UCSD-AML1 (cell line): ENCODE data around the gene PLEKHG4.

ENCODE experiments used
- DNase-seq: peaks from one replicate; lab custom pipeline; 2025; ENCODE audit not compliant: unreplicated experiment; lab: John Stamatoyannopoulos, UW

Gene PLEKHG4

GRCh38 chr16:67244387-67245185 lies 34.7 kb upstream of the PLEKHG4 start:
- peak; percentile 81 for DNase-seq

DNA sequence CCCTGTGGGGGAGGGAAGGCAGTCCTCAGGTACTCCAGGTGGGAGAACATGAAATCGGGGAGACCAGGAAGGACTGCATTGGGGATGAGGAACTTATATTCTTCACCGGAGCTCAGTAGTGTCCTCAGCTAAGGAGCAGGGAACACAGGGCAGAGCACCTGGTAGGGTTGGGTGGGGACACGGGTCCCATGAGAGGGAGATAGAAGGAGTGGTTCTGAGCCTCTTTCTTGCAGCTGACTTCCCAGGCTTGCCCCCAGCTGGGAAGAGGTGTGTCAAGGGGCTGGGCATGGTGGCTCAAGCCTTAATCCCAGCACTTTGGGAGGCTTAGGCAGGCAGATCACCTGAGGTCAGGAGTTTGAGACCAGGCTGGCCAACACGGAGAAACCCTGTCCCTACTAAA lies 34.1 kb upstream of the PLEKHG4 start:
- no peak for DNase-seq

DNA sequence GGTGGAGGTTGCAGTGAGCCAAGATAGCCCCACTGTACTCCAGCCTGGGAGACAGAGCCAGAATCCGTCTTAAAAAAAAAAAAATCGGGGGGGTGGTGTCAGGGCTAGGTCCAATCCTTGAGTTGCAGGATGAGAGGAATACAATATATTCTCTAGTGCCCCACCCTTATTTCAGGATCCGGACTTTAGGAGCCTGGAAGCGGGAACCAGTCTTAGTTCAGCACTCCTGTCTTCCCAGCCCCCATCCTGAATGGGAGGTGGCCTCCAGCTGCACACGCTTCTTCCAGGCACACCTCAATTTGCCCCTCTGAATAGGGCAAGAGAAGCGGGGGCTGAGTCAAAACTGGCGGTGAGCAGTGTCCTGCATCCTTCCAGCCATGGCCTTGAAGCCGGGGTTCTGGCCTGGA lies 33.7 kb upstream of the PLEKHG4 start:
- DNase-seq = no peak

DNA sequence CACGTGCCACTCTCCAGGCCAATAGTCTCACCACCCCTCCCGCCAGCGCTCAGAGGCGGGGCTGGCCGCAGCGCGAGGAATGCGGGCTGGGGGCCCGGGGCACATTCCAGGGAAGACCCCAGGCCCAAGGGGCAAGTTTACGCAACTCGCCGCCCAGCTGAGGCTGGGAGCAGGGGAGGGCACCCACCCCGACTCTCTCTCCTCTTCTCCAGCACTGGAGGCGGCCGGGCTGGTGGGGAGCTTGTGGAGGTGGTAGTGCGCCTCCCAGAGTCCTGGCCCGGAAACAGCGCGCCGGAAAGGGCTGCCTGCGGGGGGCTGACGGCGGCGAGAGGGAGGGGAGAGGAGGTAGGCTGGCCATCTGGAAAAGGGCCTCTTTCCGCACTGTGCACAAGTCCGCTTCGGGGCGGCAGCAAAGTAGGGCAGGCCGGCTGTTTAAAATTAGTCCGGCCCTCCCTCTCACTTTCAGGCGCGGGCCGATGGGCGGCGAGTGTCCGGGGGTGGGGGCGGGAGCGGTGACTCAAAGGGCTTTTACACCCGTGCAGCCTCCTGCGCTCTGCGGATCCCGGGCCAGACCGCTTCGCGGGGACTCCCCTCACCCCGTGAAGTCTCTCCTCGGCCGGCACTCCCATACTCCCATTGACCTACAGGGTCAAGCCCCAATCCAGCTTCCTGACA lies 33.1 kb upstream of the PLEKHG4 start:
- DNase-seq = peak; percentile 87

DNA sequence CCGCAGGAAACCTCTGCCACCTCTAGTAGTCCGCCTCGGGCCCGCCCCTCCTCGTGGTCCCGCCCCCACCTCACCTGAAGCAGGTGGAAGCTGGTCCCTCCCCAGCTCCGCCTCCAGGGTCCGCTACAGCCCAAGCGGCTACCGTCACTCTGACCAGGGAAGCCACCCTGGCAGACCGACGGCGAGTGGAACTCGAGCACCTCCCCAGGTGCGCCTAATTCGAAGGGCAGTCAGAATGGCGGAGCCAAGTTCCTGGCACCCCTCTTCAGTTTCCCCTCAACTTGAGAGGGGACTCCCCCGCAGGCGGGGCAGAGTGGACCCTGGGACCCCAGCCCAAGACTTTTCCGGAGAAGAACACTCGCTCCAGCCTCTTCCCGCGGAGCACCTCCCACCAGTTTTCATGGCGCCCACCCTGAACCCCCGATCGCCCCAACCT lies 32.6 kb upstream of the PLEKHG4 start:
- DNase-seq = no peak

- peak; percentile 98 for DNase-seq
Measured at GRCh38 chr16:67247192-67248072, 31.9 kb upstream of the PLEKHG4 start, which contains the start of gene FHOD1. Gene FHOD1, minus strand, starts transcription at chr16:67247481. Its CDS starts 71 bp downstream, at chr16:67247410.

GRCh38 chr16:67248073-67248400 lies 31.3 kb upstream of the PLEKHG4 start:
- DNase-seq = no peak

DNA sequence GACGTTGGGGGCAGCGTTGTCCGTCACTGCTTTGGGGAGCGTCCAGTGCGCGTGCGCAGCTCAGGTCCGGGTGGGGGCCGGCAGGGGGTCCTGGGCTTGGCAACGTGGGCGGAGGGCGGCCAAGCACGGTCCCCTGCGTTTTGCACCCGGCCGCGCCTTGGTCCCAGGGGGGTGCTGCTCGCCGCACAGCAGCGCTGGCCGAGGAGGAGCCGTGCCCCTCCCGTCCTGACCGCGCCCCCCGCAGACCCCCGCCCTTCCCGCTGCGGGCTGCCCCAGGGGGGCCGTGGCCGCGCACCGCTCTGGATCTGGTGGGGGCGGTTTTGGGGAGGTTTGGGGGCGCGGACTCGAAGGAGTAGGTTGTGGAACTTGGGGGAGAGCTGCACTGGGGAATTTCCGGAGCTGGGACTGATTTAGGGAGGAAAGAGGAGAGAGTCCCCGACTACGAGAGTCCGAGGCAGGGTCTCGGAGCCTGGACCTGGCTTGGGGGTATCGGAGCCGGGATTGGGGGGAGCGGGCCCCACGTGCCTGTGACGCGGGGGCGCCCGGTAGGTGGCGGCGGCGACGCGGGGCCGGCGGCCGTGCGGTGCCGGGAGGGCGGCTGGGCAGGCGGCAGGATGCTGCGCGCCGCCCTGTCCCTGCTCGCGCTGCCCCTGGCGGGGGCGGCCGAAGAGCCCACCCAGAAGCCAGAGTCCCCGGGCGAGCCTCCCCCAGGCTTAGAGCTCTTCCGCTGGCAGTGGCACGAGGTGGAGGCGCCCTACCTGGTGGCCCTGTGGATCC lies 30.7 kb upstream of the PLEKHG4 start, which contains the start of gene SLC9A5:
TSS of gene SLC9A5 (plus strand) at position 579 of the 777 bp plus-strand sequence. CDS start at position 615, 36 bp downstream.
- no peak for DNase-seq

- no peak for DNase-seq
Measured at GRCh38 chr16:67249178-67250044, 29.9 kb upstream of the PLEKHG4 start.

GRCh38 chr16:67250045-67250327 lies 29.3 kb upstream of the PLEKHG4 start:
- DNase-seq = no peak

DNA sequence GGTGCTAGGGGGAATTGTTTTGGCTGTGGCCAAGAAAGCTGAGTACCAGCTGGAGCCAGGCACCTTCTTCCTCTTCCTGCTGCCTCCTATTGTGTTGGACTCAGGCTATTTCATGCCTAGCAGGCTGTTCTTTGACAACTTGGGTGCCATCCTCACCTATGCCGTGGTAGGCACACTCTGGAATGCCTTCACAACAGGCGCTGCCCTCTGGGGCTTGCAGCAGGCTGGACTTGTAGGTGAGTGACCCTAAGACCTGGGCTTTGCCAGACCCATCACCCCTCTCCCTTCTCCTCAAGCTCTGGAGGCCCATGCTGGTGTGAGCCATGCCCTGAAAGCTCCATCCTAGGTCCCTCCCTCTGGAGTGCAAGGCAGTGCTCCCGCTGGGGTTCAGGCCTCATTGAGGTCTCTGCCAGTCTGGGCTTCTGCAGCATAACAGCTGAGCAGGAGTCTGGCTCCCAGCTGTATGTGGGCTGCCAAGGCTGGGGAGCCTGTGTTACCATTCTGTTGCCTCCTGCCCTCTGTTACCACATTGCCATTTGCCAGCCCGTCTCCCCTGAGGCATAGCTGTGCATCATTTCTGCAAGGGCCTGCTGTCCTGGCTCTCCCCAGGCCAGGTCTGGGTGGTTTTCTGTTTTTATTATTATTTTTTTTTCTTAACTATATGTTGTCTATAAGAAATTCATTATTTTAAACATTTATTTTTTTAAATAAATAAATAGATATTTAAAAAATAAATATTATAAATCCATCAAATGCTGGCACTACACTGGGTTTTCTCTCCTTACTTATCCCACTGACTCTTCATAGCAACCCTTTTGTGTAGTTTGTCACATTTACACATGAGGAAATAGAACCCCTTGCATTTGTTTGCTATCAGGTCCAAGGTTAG lies 26.5 kb upstream of the PLEKHG4 start:
- DNase-seq = no peak

- no peak for DNase-seq
Measured at GRCh38 chr16:67254801-67255552, 24.4 kb upstream of the PLEKHG4 start.

- no peak for DNase-seq
Measured at GRCh38 chr16:67255553-67256221, 23.6 kb upstream of the PLEKHG4 start.

DNA sequence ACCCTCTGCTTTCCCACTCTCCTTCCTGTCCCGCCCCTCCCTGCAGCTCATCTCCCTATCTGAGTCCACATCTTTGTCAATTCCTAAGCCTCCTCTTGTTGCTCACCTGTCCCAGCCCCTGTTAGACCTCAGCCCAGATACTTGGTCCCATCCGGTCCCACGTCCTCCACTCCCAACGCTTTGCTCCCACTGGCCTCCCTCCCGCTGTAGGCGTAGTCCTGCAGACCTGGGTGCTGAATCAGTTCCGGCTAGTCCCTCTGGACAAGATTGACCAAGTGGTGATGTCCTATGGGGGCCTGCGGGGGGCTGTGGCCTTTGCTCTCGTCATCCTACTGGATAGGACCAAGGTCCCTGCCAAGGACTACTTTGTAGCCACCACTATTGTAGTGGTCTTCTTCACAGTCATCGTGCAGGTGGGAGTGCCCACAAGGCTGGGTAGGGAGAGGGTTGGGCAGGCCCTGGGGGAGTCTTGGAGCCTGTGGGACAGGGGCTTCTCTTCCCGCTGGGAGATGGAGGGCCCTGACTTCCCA lies 22.6 kb upstream of the PLEKHG4 start:
- DNase-seq = no peak

DNA sequence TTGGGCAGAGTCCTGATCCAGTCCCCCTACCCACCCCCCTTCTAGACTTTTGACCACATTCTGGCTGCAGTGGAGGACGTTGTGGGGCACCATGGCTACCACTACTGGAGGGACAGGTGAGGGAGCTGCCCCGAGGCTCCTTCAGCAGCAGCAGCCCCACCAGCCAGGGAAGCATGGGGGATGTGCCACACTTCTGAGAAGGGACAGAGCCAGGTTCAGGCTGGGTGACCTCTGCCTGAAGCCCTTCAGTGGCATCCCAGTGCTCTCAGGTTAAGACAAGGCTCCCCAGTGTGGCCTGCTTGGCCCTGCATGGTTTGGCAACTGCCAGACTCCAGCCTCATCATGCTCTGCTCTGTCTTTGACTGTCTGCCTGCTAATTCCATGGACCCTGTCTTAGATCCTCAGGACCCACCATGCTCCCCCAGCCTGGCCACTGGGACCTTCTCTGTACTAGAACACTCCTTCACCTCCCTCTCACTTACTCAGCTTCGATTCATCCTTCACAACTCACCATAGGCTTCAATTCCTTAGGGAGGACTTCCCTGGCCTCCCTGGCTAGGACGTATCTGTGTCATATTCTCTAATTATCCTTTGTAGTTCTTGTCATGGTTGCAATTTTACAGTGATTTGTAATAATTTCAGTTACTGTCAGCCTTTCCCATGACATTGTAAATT lies 21.7 kb upstream of the PLEKHG4 start:
- no peak for DNase-seq

- no peak for DNase-seq
Measured at GRCh38 chr16:67258161-67258835, 21.0 kb upstream of the PLEKHG4 start.
